OCI-LY1 (cell line): ENCODE measurements around the gene FKBP9.

Experiments
- H2AFZ ChIP-seq: fragments of 200-600 bp; sonication (generic), shearing (Covaris generic); 2 replicates; pipeline ENCODE4 v1.6.0; 2014; ENCODE audit warnings: antibody characterized with exemption, mild to moderate bottlenecking, low read length
- H3F3A ChIP-seq: fragments of 200-600 bp; sonication (generic), shearing (Covaris generic); 2 replicates; pipeline ENCODE4 v1.6.0; 2014; ENCODE audit warnings: mild to moderate bottlenecking, antibody characterized with exemption, low read length, moderate library complexity; ENCODE audit not compliant: insufficient read depth
- H3K27ac ChIP-seq: fragments of 200-600 bp; sonication (generic); 2 replicates; pipeline ENCODE4 v1.5.1; 2014; ENCODE audit warnings: low read length, mixed run types, mild to moderate bottlenecking, low read depth; ENCODE audit not compliant: poor library complexity, severe bottlenecking
- H3K27me3 ChIP-seq: fragments of 200-600 bp; sonication (generic); 2 replicates; pipeline ENCODE4 v1.6.0; 2014; ENCODE audit warnings: antibody characterized with exemption, mild to moderate bottlenecking, low read length, moderate library complexity; ENCODE audit not compliant: insufficient read depth
- H3K36me3 ChIP-seq: fragments of 200-600 bp; sonication (generic); 2 replicates; pipeline ENCODE4 v1.6.1; 2014; ENCODE audit warnings: mild to moderate bottlenecking, antibody characterized with exemption, low read length, moderate library complexity, mixed read lengths; ENCODE audit not compliant: insufficient read depth
- H3K4me1 ChIP-seq: fragments of 200-600 bp; sonication (generic); 2 replicates; pipeline ENCODE4 v1.5.1; 2014; ENCODE audit warnings: mild to moderate bottlenecking, low read length, moderate library complexity; ENCODE audit not compliant: insufficient read depth, severe bottlenecking
- H3K4me2 ChIP-seq: fragments of 200-600 bp; sonication (generic), shearing (Covaris generic); 2 replicates; pipeline ENCODE4 v1.6.1; 2014; ENCODE audit warnings: low read length
- H3K4me3 ChIP-seq: fragments of 200-600 bp; sonication (generic); 2 replicates; pipeline ENCODE4 v1.5.1; 2014; ENCODE audit warnings: low read length, low read depth, mild to moderate bottlenecking, mixed read lengths; ENCODE audit not compliant: poor library complexity, severe bottlenecking
- H3K79me2 ChIP-seq: fragments of 200-600 bp; shearing (Covaris generic); 2 replicates; pipeline ENCODE4 v1.6.1; 2016; ENCODE audit warnings: mixed run types, low read length, mixed read lengths; ENCODE audit not compliant: insufficient read depth
- H3K9ac ChIP-seq: fragments of 200-600 bp; sonication (generic), shearing (Covaris generic); 2 replicates; pipeline ENCODE4 v1.6.1; 2014; ENCODE audit warnings: mild to moderate bottlenecking, low read length, mixed read lengths
- H3K9me2 ChIP-seq: fragments of 200-600 bp; sonication (generic), shearing (Covaris generic); 2 replicates; pipeline ENCODE4 v1.6.1; 2014; ENCODE audit warnings: low read depth, mild to moderate bottlenecking, low read length, mixed read lengths
- H3K9me3 ChIP-seq: fragments of 200-600 bp; shearing (Covaris generic); 2 replicates; pipeline ENCODE4 v1.6.1; 2014; ENCODE audit warnings: low read length, mixed read lengths
- H4K20me1 ChIP-seq: fragments of 200-600 bp; sonication (generic), shearing (Covaris generic); 2 replicates; pipeline ENCODE4 v1.6.0; 2016; ENCODE audit warnings: mild to moderate bottlenecking, low read length; ENCODE audit not compliant: insufficient read depth
- CTCF ChIP-seq: fragments of 200-600 bp; sonication (generic), shearing (Covaris generic); IDR thresholded peaks from 2 replicates; pipeline ENCODE4 v1.5.1; 2017; ENCODE audit warnings: mild to moderate bottlenecking, antibody characterized with exemption, low read length, moderate library complexity, mixed read lengths
- EZH2 ChIP-seq: fragments of 200-600 bp; sonication (generic), shearing (Covaris generic); IDR thresholded peaks from 2 replicates; pipeline ENCODE4 v1.8.0; 2017; ENCODE audit warnings: borderline replicate concordance, mixed run types, mild to moderate bottlenecking, antibody characterized with exemption, low read length, moderate library complexity, mixed read lengths

Gene FKBP9

GRCh38 chr7:32928785-32929298 is 28.4 kb upstream of the FKBP9 start:
- H4K20me1 ChIP-seq, result no peaks in the 10 kb centered on the region
- TF ChIP-seq EZH2 (no peak), CTCF (no peak)
- H3K27ac ChIP-seq, result no peak overlapping the region
- H3K9ac ChIP-seq, result no peak overlapping the region
- H2AFZ ChIP-seq, result no peak overlapping the region
- no peak overlapping the region for H3K4me3 ChIP-seq
- no peaks in the 10 kb centered on the region for H3F3A ChIP-seq
- no peaks in the 10 kb centered on the region for H3K9me2 ChIP-seq
- H3K79me2 ChIP-seq, result no peaks in the 10 kb centered on the region
- H3K4me2 ChIP-seq, result no peak overlapping the region
- H3K9me3 ChIP-seq, result no peaks in the 10 kb centered on the region
- no peaks in the 10 kb centered on the region for H3K27me3 ChIP-seq
- H3K4me1 ChIP-seq, result no peaks in the 10 kb centered on the region
- H3K36me3 ChIP-seq, result no peaks in the 10 kb centered on the region

- Histone ChIP-seq H3K27ac (no peak overlapping the region), H3K9ac (no peak overlapping the region), H3K79me2 (no peaks in the 10 kb centered on the region), H3F3A (no peaks in the 10 kb centered on the region), H4K20me1 (no peaks in the 10 kb centered on the region), H3K4me1 (no peaks in the 10 kb centered on the region), H2AFZ (no peak overlapping the region), H3K27me3 (no peaks in the 10 kb centered on the region), H3K9me2 (no peaks in the 10 kb centered on the region), H3K4me3 (no peak overlapping the region), H3K36me3 (no peaks in the 10 kb centered on the region), H3K4me2 (no peak overlapping the region), H3K9me3 (no peaks in the 10 kb centered on the region)
- TF ChIP-seq EZH2, result no peak
- TF ChIP-seq CTCF, result no peak
Measured at GRCh38 chr7:32929430-32930143, 27.7 kb upstream of the FKBP9 start.

DNA sequence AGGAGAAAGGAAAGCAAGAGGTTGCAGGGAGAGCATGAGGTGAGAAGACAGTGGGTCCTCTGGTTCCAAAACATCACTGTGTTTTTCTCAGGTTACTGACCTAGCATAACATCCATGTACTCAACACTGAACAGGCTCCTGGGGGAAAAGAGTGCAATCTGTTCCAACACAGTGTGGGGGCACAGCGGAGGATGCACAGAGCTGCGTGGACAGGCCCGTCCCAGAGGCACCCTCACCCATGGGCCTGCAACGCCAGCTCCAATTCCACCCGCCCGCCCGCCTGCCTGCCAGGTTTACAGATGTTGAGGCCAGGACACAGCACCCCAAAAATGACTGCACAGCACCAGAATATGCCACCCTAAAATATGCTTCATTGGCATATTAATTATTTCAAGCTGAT is 26.9 kb upstream of the FKBP9 start:
- Histone ChIP-seq H3K9me3 (no peaks in the 10 kb centered on the region), H3K9ac (no peak overlapping the region), H3K4me3 (no peak overlapping the region), H3K4me2 (no peak overlapping the region), H3F3A (no peaks in the 10 kb centered on the region), H2AFZ (no peak overlapping the region), H3K79me2 (no peaks in the 10 kb centered on the region), H4K20me1 (no peaks in the 10 kb centered on the region), H3K36me3 (no peaks in the 10 kb centered on the region), H3K4me1 (no peaks in the 10 kb centered on the region), H3K27ac (no peak overlapping the region), H3K27me3 (no peaks in the 10 kb centered on the region), H3K9me2 (no peaks in the 10 kb centered on the region)
- TF ChIP-seq EZH2 (no peak), CTCF (no peak)
